ENCODE data around the gene PDZD2.

PDZD2 gene

DNA sequence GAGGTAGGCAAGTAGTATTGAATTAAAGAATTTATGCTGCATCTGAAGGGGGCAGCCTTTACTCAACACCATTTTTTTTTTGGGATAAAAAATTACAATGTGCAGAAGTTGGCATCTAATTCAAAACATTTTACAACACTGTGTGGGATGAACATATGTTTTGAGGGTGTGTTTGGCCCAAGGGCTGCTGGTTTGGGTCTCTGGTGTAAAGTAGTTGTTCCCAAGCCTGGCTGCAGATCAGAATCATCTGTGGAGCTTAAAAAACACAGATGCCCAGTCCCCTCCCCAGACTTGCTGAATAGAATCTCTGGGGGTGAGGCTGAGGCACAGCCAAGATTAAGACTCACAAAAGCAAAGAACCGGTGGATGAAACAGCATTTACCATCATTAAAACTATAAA, 33.0 kb upstream of the PDZD2 start:
- DNase-seq (ENCODE audit: extremely low read depth, low read depth) = no peak
- H3K4me3 ChIP-seq (replicated peaks; ENCODE audit: low read depth, low read length) = no peak overlapping the region
- TF ChIP-seq CTCF (IDR thresholded peaks at IDR 0.05; ENCODE audit: low read depth, low read length, missing control alignments) = no peak

- H3K4me3 ChIP-seq (replicated peaks; ENCODE audit: low read depth, low read length) = no peak overlapping the region
- DNase-seq (ENCODE audit: extremely low read depth, low read depth) = no peak
- no peak for TF ChIP-seq CTCF (IDR thresholded peaks at IDR 0.05; ENCODE audit: low read depth, low read length, missing control alignments)
Observed at GRCh38 chr5:31607546-31607945, 31.4 kb upstream of the PDZD2 start.

- TF ChIP-seq CTCF (IDR thresholded peaks at IDR 0.05; ENCODE audit: low read depth, low read length, missing control alignments) = no peak
- no peak overlapping the region for H3K4me3 ChIP-seq (replicated peaks; ENCODE audit: low read depth, low read length)
- DNase-seq (ENCODE audit: extremely low read depth, low read depth) = no peak
Observed at GRCh38 chr5:31611002-31611401, 27.9 kb upstream of the PDZD2 start.

DNA sequence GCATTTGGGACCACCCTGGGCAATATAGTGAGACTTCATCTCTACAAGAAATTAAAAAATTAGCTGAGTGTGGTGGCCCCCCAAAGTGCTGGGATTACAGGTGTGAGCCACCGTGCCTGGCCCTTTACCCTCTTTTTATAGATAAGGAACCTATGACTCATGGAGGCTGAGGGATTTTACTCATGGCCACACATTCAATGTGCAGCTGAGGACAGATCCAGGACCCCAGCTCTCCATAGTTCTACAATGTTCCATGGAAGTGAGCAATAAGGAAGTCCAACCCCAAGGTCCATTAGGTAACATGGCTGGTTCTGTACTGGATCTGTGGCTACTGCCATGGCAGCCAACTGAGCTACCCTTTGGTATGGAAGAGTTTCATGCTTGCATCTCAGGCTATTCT, 25.3 kb upstream of the PDZD2 start:
- no peak for DNase-seq (ENCODE audit: extremely low read depth, low read depth)
- no peak overlapping the region for H3K4me3 ChIP-seq (replicated peaks; ENCODE audit: low read depth, low read length)
- TF ChIP-seq CTCF (IDR thresholded peaks at IDR 0.05; ENCODE audit: low read depth, low read length, missing control alignments) = no peak

GRCh38 chr5:31614151-31615020, 24.5 kb upstream of the PDZD2 start:
- no peak for DNase-seq (ENCODE audit: extremely low read depth, low read depth)
- H3K4me3 ChIP-seq (replicated peaks; ENCODE audit: low read depth, low read length) = no peak overlapping the region
- TF ChIP-seq CTCF (IDR thresholded peaks at IDR 0.05; ENCODE audit: low read depth, low read length, missing control alignments) = no peak

DNA sequence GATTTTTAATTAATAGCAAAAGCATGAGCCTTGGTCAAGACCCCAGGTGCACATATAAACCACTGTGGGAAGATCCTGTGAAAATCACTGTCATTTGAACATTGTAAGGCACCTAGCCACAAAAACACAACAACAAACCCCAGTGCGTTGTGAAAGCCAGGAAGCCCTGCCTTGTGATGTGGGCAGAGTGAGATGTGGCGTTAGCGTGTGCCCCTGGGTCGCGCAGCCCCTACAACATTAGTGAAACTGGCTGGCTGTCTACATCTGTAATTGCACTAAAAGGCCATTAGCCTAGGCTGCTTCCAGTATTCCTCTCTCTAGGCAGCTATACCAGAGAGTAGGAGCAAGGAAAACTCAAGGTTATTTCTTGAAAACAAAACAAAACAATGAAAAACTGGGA, 21.1 kb upstream of the PDZD2 start:
- H3K4me3 ChIP-seq (replicated peaks; ENCODE audit: low read depth, low read length) = no peak overlapping the region
- no peak for DNase-seq (ENCODE audit: extremely low read depth, low read depth)
- no peak for TF ChIP-seq CTCF (IDR thresholded peaks at IDR 0.05; ENCODE audit: low read depth, low read length, missing control alignments)
